Measurements from ENCODE around the gene DCLK2. TPM values are rescaled to one million over a fixed set of nuclear protein-coding genes. Genes with fewer than 3 reads are reported as not detected.

The DCLK2 gene
- total RNA-seq, 1 experiment from 2014 or later, result 2.7 TPM

- BruUV-seq (replicated peaks), result no TSS peak
- intact Hi-C loops (cut with micrococcal nuclease), result no loop called here
- Histone ChIP-seq H3K9ac (ENCODE audit: low read length) (no peak overlapping the region), H3K27ac (ENCODE audit: low read depth, low read length) (no peak overlapping the region), H4K20me1 (ENCODE audit: insufficient read depth) (no peaks in the 10 kb centered on the region), H3K4me1 (ENCODE audit: control insufficient read depth in 1 of 2, insufficient read depth in 2 of 2, low read length in 2 of 2) (no peaks in the 10 kb centered on the region), H3K9me3 (ENCODE audit: control insufficient read depth in 1 of 2, insufficient read depth in 1 of 2, low read depth in 1 of 2, low read length in 2 of 2) (no peaks in the 10 kb centered on the region), H3K36me3 (ENCODE audit: control insufficient read depth in 1 of 2, insufficient read depth in 2 of 2, low read length in 2 of 2) (no peaks in the 10 kb centered on the region), H3K4me3 (replicated peaks in 1 of 2; ENCODE audit: low read depth in 1 of 2, low read length in 2 of 2) (no peak overlapping the region), H3K27me3 (ENCODE audit: insufficient read depth, low read length) (no peaks in the 10 kb centered on the region), H3K4me2 (ENCODE audit: low read length) (no peak overlapping the region), H3K79me2 (ENCODE audit: insufficient read depth, low read length) (no peaks in the 10 kb centered on the region), H2AFZ (ENCODE audit: low read depth, low read length, poor library complexity, severe bottlenecking) (no peak overlapping the region), H3K9me2 (ENCODE audit: insufficient read depth) (no peaks in the 10 kb centered on the region)
- DNase-seq (ENCODE audit: low read depth, low spot score), result no peak
- ChIA-PET CTCF (no interaction called here), POLR2A (no interaction called here), RAD21 (ENCODE audit: low non-redundant PET in 1 of 2, low total read pairs in 2 of 2, uncharacterized antibody in 2 of 2, unreplicated experiment in 2 of 2) (no interaction called here)
- TF ChIP-seq POLR2AphosphoS5 (IDR thresholded peaks at IDR 0.05; ENCODE audit: low read depth, low read length), result no peak
- TF ChIP-seq POLR2A (IDR thresholded peaks at IDR 0.05; ENCODE audit: borderline replicate concordance, extremely low read depth, insufficient read depth, insufficient read length), result no peak
- no peak for TF ChIP-seq JUND (IDR thresholded peaks at IDR 0.05)
- TF ChIP-seq SRF (IDR thresholded peaks at IDR 0.05; ENCODE audit: low read depth), result no peak
- TF ChIP-seq SIN3A (IDR thresholded peaks at IDR 0.05; ENCODE audit: low read depth), result no peak
- TF ChIP-seq ZNF274 (IDR thresholded peaks at IDR 0.05; ENCODE audit: low read depth, low read length), result no peak
- TF ChIP-seq, protein P1, sequence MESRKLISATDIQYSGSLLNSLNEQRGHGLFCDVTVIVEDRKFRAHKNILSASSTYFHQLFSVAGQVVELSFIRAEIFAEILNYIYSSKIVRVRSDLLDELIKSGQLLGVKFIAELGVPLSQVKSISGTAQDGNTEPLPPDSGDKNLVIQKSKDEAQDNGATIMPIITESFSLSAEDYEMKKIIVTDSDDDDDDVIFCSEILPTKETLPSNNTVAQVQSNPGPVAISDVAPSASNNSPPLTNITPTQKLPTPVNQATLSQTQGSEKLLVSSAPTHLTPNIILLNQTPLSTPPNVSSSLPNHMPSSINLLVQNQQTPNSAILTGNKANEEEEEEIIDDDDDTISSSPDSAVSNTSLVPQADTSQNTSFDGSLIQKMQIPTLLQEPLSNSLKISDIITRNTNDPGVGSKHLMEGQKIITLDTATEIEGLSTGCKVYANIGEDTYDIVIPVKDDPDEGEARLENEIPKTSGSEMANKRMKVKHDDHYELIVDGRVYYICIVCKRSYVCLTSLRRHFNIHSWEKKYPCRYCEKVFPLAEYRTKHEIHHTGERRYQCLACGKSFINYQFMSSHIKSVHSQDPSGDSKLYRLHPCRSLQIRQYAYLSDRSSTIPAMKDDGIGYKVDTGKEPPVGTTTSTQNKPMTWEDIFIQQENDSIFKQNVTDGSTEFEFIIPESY (IDR thresholded peaks at IDR 0.05; ENCODE audit: extremely low read depth, insufficient replicate concordance, low read length), result no peak
- no peak for TF ChIP-seq EZH2 (IDR thresholded peaks at IDR 0.05)
- ATAC-seq, result no peak
These were observed 208.4 kb downstream of the DCLK2 start for GRCh38 chr4:150286656-150287055.

GRCh38 chr4:150289198-150289597 is 211.0 kb downstream of the DCLK2 start:
- BruUV-seq (replicated peaks), result no TSS peak
- ChIA-PET RAD21 (ENCODE audit: low non-redundant PET in 1 of 2, low total read pairs in 2 of 2, uncharacterized antibody in 2 of 2, unreplicated experiment in 2 of 2) (no interaction called here), POLR2A (no interaction called here), CTCF (no interaction called here)
- Histone ChIP-seq H3K27me3 (ENCODE audit: insufficient read depth, low read length) (no peaks in the 10 kb centered on the region), H3K27ac (ENCODE audit: low read depth, low read length) (no peak overlapping the region), H3K36me3 (ENCODE audit: control insufficient read depth in 1 of 2, insufficient read depth in 2 of 2, low read length in 2 of 2) (no peaks in the 10 kb centered on the region), H2AFZ (ENCODE audit: low read depth, low read length, poor library complexity, severe bottlenecking) (no peak overlapping the region), H4K20me1 (ENCODE audit: insufficient read depth) (no peaks in the 10 kb centered on the region), H3K9me2 (ENCODE audit: insufficient read depth) (no peaks in the 10 kb centered on the region), H3K9ac (ENCODE audit: low read length) (no peak overlapping the region), H3K79me2 (ENCODE audit: insufficient read depth, low read length) (no peaks in the 10 kb centered on the region), H3K4me1 (ENCODE audit: control insufficient read depth in 1 of 2, insufficient read depth in 2 of 2, low read length in 2 of 2) (no peaks in the 10 kb centered on the region), H3K9me3 (ENCODE audit: control insufficient read depth in 1 of 2, insufficient read depth in 1 of 2, low read depth in 1 of 2, low read length in 2 of 2) (no peaks in the 10 kb centered on the region), H3K4me3 (replicated peaks in 1 of 2; ENCODE audit: low read depth in 1 of 2, low read length in 2 of 2) (no peak overlapping the region), H3K4me2 (ENCODE audit: low read length) (no peak overlapping the region)
- DNase-seq (ENCODE audit: low read depth, low spot score) (no peak), ATAC-seq (no peak)
- intact Hi-C loops (cut with micrococcal nuclease), result no loop called here
- TF ChIP-seq TCF7L2 (IDR thresholded peaks at IDR 0.05; ENCODE audit: borderline replicate concordance, extremely low read depth, insufficient read depth, insufficient read length) (no peak), ZFX (IDR thresholded peaks at IDR 0.05) (no peak), SP1 (IDR thresholded peaks at IDR 0.05; ENCODE audit: low read depth) (no peak), YY1 (IDR thresholded peaks at IDR 0.05; ENCODE audit: extremely low read depth, insufficient replicate concordance, low read depth, low read length) (no peak), CTCF (IDR thresholded peaks at IDR 0.05 in 2 of 3, conservative IDR thresholded peaks at IDR 0.05 in 1 of 3; ENCODE audit: borderline replicate concordance in 1 of 3, insufficient read depth in 1 of 3, low read depth in 2 of 3, low read length in 2 of 3) (no peak), SIN3A (IDR thresholded peaks at IDR 0.05; ENCODE audit: low read depth) (no peak)
- TF ChIP-seq, protein P2, sequence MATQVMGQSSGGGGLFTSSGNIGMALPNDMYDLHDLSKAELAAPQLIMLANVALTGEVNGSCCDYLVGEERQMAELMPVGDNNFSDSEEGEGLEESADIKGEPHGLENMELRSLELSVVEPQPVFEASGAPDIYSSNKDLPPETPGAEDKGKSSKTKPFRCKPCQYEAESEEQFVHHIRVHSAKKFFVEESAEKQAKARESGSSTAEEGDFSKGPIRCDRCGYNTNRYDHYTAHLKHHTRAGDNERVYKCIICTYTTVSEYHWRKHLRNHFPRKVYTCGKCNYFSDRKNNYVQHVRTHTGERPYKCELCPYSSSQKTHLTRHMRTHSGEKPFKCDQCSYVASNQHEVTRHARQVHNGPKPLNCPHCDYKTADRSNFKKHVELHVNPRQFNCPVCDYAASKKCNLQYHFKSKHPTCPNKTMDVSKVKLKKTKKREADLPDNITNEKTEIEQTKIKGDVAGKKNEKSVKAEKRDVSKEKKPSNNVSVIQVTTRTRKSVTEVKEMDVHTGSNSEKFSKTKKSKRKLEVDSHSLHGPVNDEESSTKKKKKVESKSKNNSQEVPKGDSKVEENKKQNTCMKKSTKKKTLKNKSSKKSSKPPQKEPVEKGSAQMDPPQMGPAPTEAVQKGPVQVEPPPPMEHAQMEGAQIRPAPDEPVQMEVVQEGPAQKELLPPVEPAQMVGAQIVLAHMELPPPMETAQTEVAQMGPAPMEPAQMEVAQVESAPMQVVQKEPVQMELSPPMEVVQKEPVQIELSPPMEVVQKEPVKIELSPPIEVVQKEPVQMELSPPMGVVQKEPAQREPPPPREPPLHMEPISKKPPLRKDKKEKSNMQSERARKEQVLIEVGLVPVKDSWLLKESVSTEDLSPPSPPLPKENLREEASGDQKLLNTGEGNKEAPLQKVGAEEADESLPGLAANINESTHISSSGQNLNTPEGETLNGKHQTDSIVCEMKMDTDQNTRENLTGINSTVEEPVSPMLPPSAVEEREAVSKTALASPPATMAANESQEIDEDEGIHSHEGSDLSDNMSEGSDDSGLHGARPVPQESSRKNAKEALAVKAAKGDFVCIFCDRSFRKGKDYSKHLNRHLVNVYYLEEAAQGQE (IDR thresholded peaks at IDR 0.05; ENCODE audit: low read depth), result no peak

Measured in HCT116 (cell line).